SH-SY5Y (cell line): Measurements from ENCODE around the gene DUS2.

Experiments
- GATA2 ChIP-seq: IDR thresholded peaks from 2 replicates; pipeline ENCODE4 v1.6.1; 2011; ENCODE audit warnings: mild to moderate bottlenecking, low read depth, low read length
- GATA3 ChIP-seq: IDR thresholded peaks from 2 replicates; pipeline ENCODE4 v1.6.1; 2011; ENCODE audit warnings: low read depth, mild to moderate bottlenecking, low read length, moderate library complexity

- TF ChIP-seq GATA2 (no peak), GATA3 (no peak)
These were observed 53.5 kb downstream of the DUS2 start for GRCh38 chr16:68076560-68076959.
